ENCODE measurements around the gene EPB41L4A.

The EPB41L4A gene

GRCh38 chr5:112156211-112156610, 262.9 kb downstream of the EPB41L4A start:
- Histone ChIP-seq H4K8ac (ENCODE audit: low read length) (no peak overlapping the region), H3K36me3 (ENCODE audit: control insufficient read depth in 1 of 2, insufficient read depth in 2 of 2, low read depth in 1 of 2, low read length in 2 of 2) (no peaks in the 10 kb centered on the region), H2BK15ac (ENCODE audit: low read depth, poor library complexity, severe bottlenecking) (no peak overlapping the region), H3K4me3 (ENCODE audit: insufficient read depth in 1 of 2, low read depth in 1 of 2, low read length in 2 of 2) (no peak overlapping the region), H2AFZ (ENCODE audit: low read depth, low read length) (no peak overlapping the region), H2BK5ac (ENCODE audit: low read depth, low read length, poor library complexity, severe bottlenecking) (no peak overlapping the region), H3K14ac (ENCODE audit: low read length in 2 of 2) (no peak overlapping the region), H3K79me1 (replicated peaks; ENCODE audit: low read length, poor library complexity, severe bottlenecking) (no peaks in the 10 kb centered on the region), H3K18ac (ENCODE audit: low read depth in 1 of 2, low read length in 2 of 2) (no peak overlapping the region), H3K27ac (ENCODE audit: low read length, poor library complexity, severe bottlenecking) (no peak overlapping the region), H2BK12ac (ENCODE audit: low read length in 2 of 2) (no peak overlapping the region), H3K4ac (ENCODE audit: low read depth in 1 of 2, low read length in 2 of 2) (no peak overlapping the region), H3K27me3 (ENCODE audit: control insufficient read depth in 1 of 2, insufficient read depth in 1 of 2, low read length in 2 of 2) (no peaks in the 10 kb centered on the region), H3K9me3 (ENCODE audit: control insufficient read depth, low read length) (no peaks in the 10 kb centered on the region), H3K4me1 (ENCODE audit: control insufficient read depth, insufficient read depth, low read depth, low read length) (peaks cover 5% of the 10 kb centered on the region), H4K91ac (ENCODE audit: low read length) (no peak overlapping the region), H3K23ac (ENCODE audit: low read length in 2 of 2) (no peak overlapping the region), H3K9ac (ENCODE audit: low read length) (no peak overlapping the region), H2BK120ac (ENCODE audit: low read depth, low read length) (no peak overlapping the region), H3K4me2 (ENCODE audit: low read length, poor library complexity, severe bottlenecking) (no peak overlapping the region), H2AK5ac (ENCODE audit: low read length, severe bottlenecking) (no peak overlapping the region)
- no peak for DNase-seq
- 100% methylated on average over 2 of the region's 3 CpGs for WGBS

GRCh38 chr5:112154940-112155686, 264.0 kb downstream of the EPB41L4A start:
- peak overlapping the region; percentile 57 for H3K9ac ChIP-seq (ENCODE audit: low read length)
- DNase-seq, result peak; percentile 17

GRCh38 chr5:112149727-112150126, 269.4 kb downstream of the EPB41L4A start:
- no peak overlapping the region for H2BK12ac ChIP-seq (ENCODE audit: low read length in 2 of 2)
- no peak overlapping the region for H2AFZ ChIP-seq (ENCODE audit: low read depth, low read length)
- no peak overlapping the region for H2BK120ac ChIP-seq (ENCODE audit: low read depth, low read length)
- H3K4me3 ChIP-seq (ENCODE audit: insufficient read depth in 1 of 2, low read depth in 1 of 2, low read length in 2 of 2), result no peak overlapping the region
- H3K14ac ChIP-seq (ENCODE audit: low read length in 2 of 2), result no peak overlapping the region
- no peaks in the 10 kb centered on the region for H3K27me3 ChIP-seq (ENCODE audit: control insufficient read depth in 1 of 2, insufficient read depth in 1 of 2, low read length in 2 of 2)
- H3K27ac ChIP-seq (ENCODE audit: low read length, poor library complexity, severe bottlenecking), result no peak overlapping the region
- peaks cover 5% of the 10 kb centered on the region for H3K9me3 ChIP-seq (ENCODE audit: control insufficient read depth, low read length)
- H2BK5ac ChIP-seq (ENCODE audit: low read depth, low read length, poor library complexity, severe bottlenecking), result no peak overlapping the region
- no peak overlapping the region for H3K23ac ChIP-seq (ENCODE audit: low read length in 2 of 2)
- H3K36me3 ChIP-seq (ENCODE audit: control insufficient read depth in 1 of 2, insufficient read depth in 2 of 2, low read depth in 1 of 2, low read length in 2 of 2), result no peaks in the 10 kb centered on the region
- H2BK15ac ChIP-seq (ENCODE audit: low read depth, poor library complexity, severe bottlenecking), result no peak overlapping the region
- H3K4me1 ChIP-seq (ENCODE audit: control insufficient read depth, insufficient read depth, low read depth, low read length), result no peaks in the 10 kb centered on the region
- 92% methylated on average over 4 of the region's 4 CpGs for WGBS
- H2AK5ac ChIP-seq (ENCODE audit: low read length, severe bottlenecking), result no peak overlapping the region
- H3K79me1 ChIP-seq (replicated peaks; ENCODE audit: low read length, poor library complexity, severe bottlenecking), result no peaks in the 10 kb centered on the region
- H4K91ac ChIP-seq (ENCODE audit: low read length), result no peak overlapping the region
- no peak for DNase-seq
- no peak overlapping the region for H4K8ac ChIP-seq (ENCODE audit: low read length)
- H3K4me2 ChIP-seq (ENCODE audit: low read length, poor library complexity, severe bottlenecking), result no peak overlapping the region
- H3K18ac ChIP-seq (ENCODE audit: low read depth in 1 of 2, low read length in 2 of 2), result no peak overlapping the region
- H3K9ac ChIP-seq (ENCODE audit: low read length), result no peak overlapping the region
- H3K4ac ChIP-seq (ENCODE audit: low read depth in 1 of 2, low read length in 2 of 2), result no peak overlapping the region

More at GRCh38 chr5:112154940-112155686, 264.0 kb downstream of the EPB41L4A start:
- H2BK12ac ChIP-seq (ENCODE audit: low read length in 2 of 2), result no peak overlapping the region
- H3K9me3 ChIP-seq (ENCODE audit: control insufficient read depth, low read length), result peaks cover 4% of the 10 kb centered on the region
- H3K4me2 ChIP-seq (ENCODE audit: low read length, poor library complexity, severe bottlenecking), result no peak overlapping the region
- no peak overlapping the region for H3K4me3 ChIP-seq (ENCODE audit: insufficient read depth in 1 of 2, low read depth in 1 of 2, low read length in 2 of 2)
- H3K4me1 ChIP-seq (ENCODE audit: control insufficient read depth, insufficient read depth, low read depth, low read length), result peaks cover under 1% of the 10 kb centered on the region
- H2BK15ac ChIP-seq (ENCODE audit: low read depth, poor library complexity, severe bottlenecking), result no peak overlapping the region
- H2AK5ac ChIP-seq (ENCODE audit: low read length, severe bottlenecking), result no peak overlapping the region
- H3K36me3 ChIP-seq (ENCODE audit: control insufficient read depth in 1 of 2, insufficient read depth in 2 of 2, low read depth in 1 of 2, low read length in 2 of 2), result no peaks in the 10 kb centered on the region
- no peak overlapping the region for H3K14ac ChIP-seq (ENCODE audit: low read length in 2 of 2)
- H3K23ac ChIP-seq (ENCODE audit: low read length in 2 of 2), result no peak overlapping the region
- H3K27ac ChIP-seq (ENCODE audit: low read length, poor library complexity, severe bottlenecking), result no peak overlapping the region
- H3K79me1 ChIP-seq (replicated peaks; ENCODE audit: low read length, poor library complexity, severe bottlenecking), result no peaks in the 10 kb centered on the region
- peak overlapping the region; percentile 51 for H2BK5ac ChIP-seq (ENCODE audit: low read depth, low read length, poor library complexity, severe bottlenecking)
- H4K8ac ChIP-seq (ENCODE audit: low read length), result no peak overlapping the region
- H4K91ac ChIP-seq (ENCODE audit: low read length), result no peak overlapping the region
- no peaks in the 10 kb centered on the region for H3K27me3 ChIP-seq (ENCODE audit: control insufficient read depth in 1 of 2, insufficient read depth in 1 of 2, low read length in 2 of 2)
- no peak overlapping the region for H3K18ac ChIP-seq (ENCODE audit: low read depth in 1 of 2, low read length in 2 of 2)
- H2BK120ac ChIP-seq (ENCODE audit: low read depth, low read length), result no peak overlapping the region
- H2AFZ ChIP-seq (ENCODE audit: low read depth, low read length), result no peak overlapping the region
- no peak overlapping the region for H3K4ac ChIP-seq (ENCODE audit: low read depth in 1 of 2, low read length in 2 of 2)

GRCh38 chr5:112146323-112147226, 272.5 kb downstream of the EPB41L4A start:
- H2BK15ac ChIP-seq (ENCODE audit: low read depth, poor library complexity, severe bottlenecking), result no peak overlapping the region
- no peaks in the 10 kb centered on the region for H3K79me1 ChIP-seq (replicated peaks; ENCODE audit: low read length, poor library complexity, severe bottlenecking)
- H3K27me3 ChIP-seq (ENCODE audit: control insufficient read depth in 1 of 2, insufficient read depth in 1 of 2, low read length in 2 of 2), result no peaks in the 10 kb centered on the region
- H2AK5ac ChIP-seq (ENCODE audit: low read length, severe bottlenecking), result no peak overlapping the region
- peaks cover 5% of the 10 kb centered on the region for H3K9me3 ChIP-seq (ENCODE audit: control insufficient read depth, low read length)
- H3K4me3 ChIP-seq (ENCODE audit: insufficient read depth in 1 of 2, low read depth in 1 of 2, low read length in 2 of 2), result no peak overlapping the region
- no peak overlapping the region for H4K8ac ChIP-seq (ENCODE audit: low read length)
- H3K36me3 ChIP-seq (ENCODE audit: control insufficient read depth in 1 of 2, insufficient read depth in 2 of 2, low read depth in 1 of 2, low read length in 2 of 2), result no peaks in the 10 kb centered on the region
- H3K4ac ChIP-seq (ENCODE audit: low read depth in 1 of 2, low read length in 2 of 2), result no peak overlapping the region
- no peaks in the 10 kb centered on the region for H3K4me1 ChIP-seq (ENCODE audit: control insufficient read depth, insufficient read depth, low read depth, low read length)
- peak overlapping the region; percentile 76 for H3K9ac ChIP-seq (ENCODE audit: low read length)
- WGBS, result 79% methylated on average over 5 of the region's 6 CpGs
- no peak overlapping the region for H2BK12ac ChIP-seq (ENCODE audit: low read length in 2 of 2)
- H3K14ac ChIP-seq (ENCODE audit: low read length in 2 of 2), result no peak overlapping the region
- peak; percentile 81 for DNase-seq
- H3K23ac ChIP-seq (ENCODE audit: low read length in 2 of 2), result no peak overlapping the region
- H3K27ac ChIP-seq (ENCODE audit: low read length, poor library complexity, severe bottlenecking), result peak overlapping the region; percentile 54
- H2BK5ac ChIP-seq (ENCODE audit: low read depth, low read length, poor library complexity, severe bottlenecking), result no peak overlapping the region
- peak overlapping the region; percentile 21 for H3K4me2 ChIP-seq (ENCODE audit: low read length, poor library complexity, severe bottlenecking)
- no peak overlapping the region for H2BK120ac ChIP-seq (ENCODE audit: low read depth, low read length)
- H3K18ac ChIP-seq (ENCODE audit: low read depth in 1 of 2, low read length in 2 of 2), result no peak overlapping the region
- no peak overlapping the region for H2AFZ ChIP-seq (ENCODE audit: low read depth, low read length)
- no peak overlapping the region for H4K91ac ChIP-seq (ENCODE audit: low read length)

All from mesenchymal stem cell (in vitro differentiated cells and primary cell).